ENCODE data around the gene TNFRSF1A. TPM values are rescaled to one million over a fixed set of nuclear protein-coding genes. Genes with fewer than 3 reads are reported as not detected.
A peak's percentile ranks its signal among the peaks of the same experiment; 100 is the strongest.

Gene TNFRSF1A
- polyA plus RNA-seq, 1 experiment = 217 TPM

GRCh38 chr12:6343518-6343917 is 1.6 kb upstream of the TNFRSF1A start:
- no peak overlapping the region for H3K4me3 ChIP-seq (ENCODE audit: low read depth, low read length)
- no peak for TF ChIP-seq CTCF (IDR thresholded peaks at IDR 0.05; ENCODE audit: insufficient read depth, low read depth, low read length)
- POLR2A ChIA-PET = interaction anchor here (1.0 to 1.1 kb wide), 2 partner anchors 27 to 40 kb away, joined by 3 to 4 read pairs; partner anchors contain the start of gene LTBR
- CTCF ChIA-PET = interaction anchor here (0.7 kb wide), 1 partner anchor 27 kb away, joined by 3 read pairs; no protein-coding TSS in a partner anchor
- H3K27me3 ChIP-seq (ENCODE audit: control insufficient read depth, insufficient read depth, low read length) = no peaks in the 10 kb centered on the region
- no peak for DNase-seq (ENCODE audit: low read depth)
- H3K36me3 ChIP-seq (ENCODE audit: control insufficient read depth, insufficient read depth, low read length) = no peaks in the 10 kb centered on the region

- ChIA-PET POLR2A (interaction anchor here (0.6 to 0.7 kb wide), 3 partner anchors 19 to 192 kb away, joined by 3 to 6 read pairs (median 5); partner anchors contain the start of gene GAPDH), CTCF (interaction anchor here (0.5 kb wide), 1 partner anchor 381 kb away, joined by 3 read pairs; the partner anchor contains the start of gene COPS7A)
- no peak for DNase-seq (ENCODE audit: low read depth)
- Histone ChIP-seq H3K36me3 (ENCODE audit: control insufficient read depth, insufficient read depth, low read length) (no peaks in the 10 kb centered on the region), H3K27me3 (ENCODE audit: control insufficient read depth, insufficient read depth, low read length) (no peaks in the 10 kb centered on the region), H3K4me3 (ENCODE audit: low read depth, low read length) (peak overlapping the region; percentile 90)
- TF ChIP-seq CTCF (IDR thresholded peaks at IDR 0.05; ENCODE audit: insufficient read depth, low read depth, low read length) = no peak
Observed at GRCh38 chr12:6342140-6342889, 439 bp upstream of the TNFRSF1A start.

GRCh38 chr12:6340745-6341416 is 995 bp downstream of the TNFRSF1A start:
- DNase-seq (ENCODE audit: low read depth) = no peak
- Histone ChIP-seq H3K27me3 (ENCODE audit: control insufficient read depth, insufficient read depth, low read length) (no peaks in the 10 kb centered on the region), H3K4me3 (ENCODE audit: low read depth, low read length) (peak overlapping the region; percentile 90), H3K36me3 (ENCODE audit: control insufficient read depth, insufficient read depth, low read length) (no peaks in the 10 kb centered on the region)
- POLR2A ChIA-PET = no interaction called here
- CTCF ChIA-PET = interaction anchor here (1.3 to 2.1 kb wide), 2 partner anchors 30 to 125 kb away, joined by 3 to 7 read pairs; no protein-coding TSS in a partner anchor
- TF ChIP-seq CTCF (IDR thresholded peaks at IDR 0.05; ENCODE audit: insufficient read depth, low read depth, low read length) = no peak

- Histone ChIP-seq H3K27me3 (ENCODE audit: control insufficient read depth, insufficient read depth, low read length) (no peaks in the 10 kb centered on the region), H3K36me3 (ENCODE audit: control insufficient read depth, insufficient read depth, low read length) (no peaks in the 10 kb centered on the region; the same call in 1 of the 2 replicates), H3K4me3 (ENCODE audit: low read depth, low read length) (peak overlapping the region; percentile 90)
- no peak for DNase-seq (ENCODE audit: low read depth)
- CTCF ChIA-PET = interaction anchor here (1.3 to 2.1 kb wide), 2 partner anchors 31 to 125 kb away, joined by 3 to 7 read pairs; no protein-coding TSS in a partner anchor
- POLR2A ChIA-PET = interaction anchor here (0.6 kb wide), 1 partner anchor 10 kb away, joined by 3 read pairs; no protein-coding TSS in a partner anchor
- no peak for TF ChIP-seq CTCF (IDR thresholded peaks at IDR 0.05; ENCODE audit: insufficient read depth, low read depth, low read length)
Observed at GRCh38 chr12:6340032-6340638, 1.7 kb downstream of the TNFRSF1A start.

All from BJ (cell line).